Thyroid gland (tissue), 4 donors: Measurements from ENCODE around the gene FCRL4. TPM values are rescaled to one million over a fixed set of nuclear protein-coding genes. Genes with fewer than 3 reads are reported as not detected.

ENCODE experiments used
- DNase-seq, 2 donors: peaks; one replicate each; pipeline ENCODE4 v3.0.0-alpha.2; 2019
- H3K27ac ChIP-seq, 3 donors: fragments of 200-600 bp; sonication (generic); 1 replicate in 2 of 3; 2 replicates in 1 of 3; pipeline ENCODE4 v1.5.1; 2016 to 2019; ENCODE audit warnings: mild to moderate bottlenecking in 1 of 3, moderate library complexity in 1 of 3
- H3K27me3 ChIP-seq: fragments of 200-600 bp; sonication (generic); one replicate; pipeline ENCODE4 v1.5.1; 2019
- H3K36me3 ChIP-seq, 2 donors: fragments of 200-600 bp; sonication (generic); one replicate each; pipeline ENCODE4 v1.5.1; 2016 to 2019
- H3K4me1 ChIP-seq, 2 donors: fragments of 200-600 bp; sonication (generic); one replicate each; pipeline ENCODE4 v1.5.1; 2017 to 2019
- H3K4me3 ChIP-seq, 3 donors: fragments of 200-600 bp; sonication (generic); replicated peaks in 1 of 3; 1 replicate in 2 of 3; 2 replicates in 1 of 3; pipeline ENCODE4 v1.5.1; 2016; ENCODE audit warnings: mild to moderate bottlenecking in 1 of 3
- H3K9me3 ChIP-seq: fragments of 200-600 bp; sonication (generic); one replicate; pipeline ENCODE4 v1.5.1; 2017
- CTCF ChIP-seq, 6 experiments: fragments of 200-600 bp in 3 of 6; fragments of 450-650 bp in 3 of 6; sonication (generic) in 3 of 6; IDR thresholded peaks; one replicate each; pipeline ENCODE4 v1.5.1; 2016 to 2019; ENCODE audit warnings: antibody characterized with exemption in 6 of 6, mild to moderate bottlenecking in 2 of 6, inconsistent platforms in 1 of 6, moderate library complexity in 1 of 6
- POLR2A ChIP-seq, 2 donors: fragments of 450-650 bp; IDR thresholded peaks; one replicate each; pipeline ENCODE4 v1.6.1; 2017; ENCODE audit warnings: antibody characterized with exemption in 2 of 2, mild to moderate bottlenecking in 2 of 2, moderate library complexity in 1 of 2
- whole genome bisulfite sequencing, 2 donors: methylation state at CpG; one replicate each; pipeline ENCODE4 v1.1.5; 2017; 5-methylcytosine and 5-hydroxymethylcytosine counted together
- intact Hi-C: fragments of 100-400 bp; cut with DNase I; formaldehyde crosslinking; loops from one replicate; pipeline ENCODE4 v1.15.1; 2023
- total RNA-seq, 4 donors: library from RNA; depleted of rRNA; stranded (reverse); fragments of >200 nt; gene quantifications; one replicate each; pipeline ENCODE4 v1.2.3, GENCODE V29; 2016

Gene FCRL4
- total RNA-seq, 4 donors from 2014 or later: not detected

DNA sequence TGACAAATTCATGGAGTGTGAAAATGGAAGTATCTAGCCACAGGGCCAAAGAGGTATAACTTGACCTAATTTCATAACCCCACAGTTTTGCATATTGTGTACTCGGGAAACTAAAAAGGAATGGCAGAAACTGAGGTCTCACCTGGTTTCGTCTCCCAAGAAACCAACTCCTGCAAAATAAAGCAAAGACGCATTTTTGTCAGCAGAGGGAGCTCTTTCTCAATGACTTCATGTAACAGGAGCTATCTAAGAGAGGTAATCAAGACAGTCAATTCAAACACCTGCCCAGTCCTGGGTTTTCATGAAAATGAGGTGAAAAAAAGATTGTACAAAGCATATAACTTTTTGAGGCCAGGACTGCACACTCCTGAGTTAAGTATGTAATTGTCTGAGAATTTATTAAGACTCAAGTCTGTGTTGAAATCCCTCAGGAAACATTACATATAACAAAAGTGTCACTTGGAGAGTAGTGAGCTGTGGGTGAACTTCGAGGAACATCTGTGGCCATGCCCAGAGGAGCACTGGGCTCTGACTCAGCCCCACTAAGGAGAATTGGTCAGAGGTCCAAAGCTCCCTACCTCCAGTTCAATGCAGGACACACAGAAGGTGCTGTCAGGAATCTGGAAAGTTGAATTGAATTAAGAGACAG is 17.6 kb downstream of the FCRL4 start:
- WGBS, 2 donors: 7 to 10% methylated on average over 4 of the region's 4 CpGs
- no peaks in the 10 kb centered on the region for H3K36me3 ChIP-seq
- DNase-seq: peak; percentile 19 to 22
- intact Hi-C loops: loop anchor here (10.0 kb wide), 1 partner anchor 114 kb away; no protein-coding TSS in a partner anchor
- TF ChIP-seq CTCF (IDR thresholded peaks at IDR 0.05): peak in 5 of 6 experiments; percentile 57 to 77 (median 72)
- TF ChIP-seq POLR2A (IDR thresholded peaks at IDR 0.05): no peak
- no peaks in the 10 kb centered on the region for H3K4me1 ChIP-seq
- H3K27me3 ChIP-seq: no peaks in the 10 kb centered on the region
- no peak overlapping the region for H3K27ac ChIP-seq
- H3K4me3 ChIP-seq: no peak overlapping the region
- no peaks in the 10 kb centered on the region for H3K9me3 ChIP-seq

GRCh38 chr1:157577420-157577819 is 20.5 kb downstream of the FCRL4 start:
- intact Hi-C loops: no loop called here

GRCh38 chr1:157575744-157576143 is 22.1 kb downstream of the FCRL4 start:
- Histone ChIP-seq H3K9me3 (no peaks in the 10 kb centered on the region), H3K36me3 (no peaks in the 10 kb centered on the region), H3K4me3 (no peak overlapping the region), H3K27ac (no peak overlapping the region), H3K4me1 (no peaks in the 10 kb centered on the region), H3K27me3 (no peaks in the 10 kb centered on the region)
- no peak for DNase-seq
- intact Hi-C loops: no loop called here
- WGBS, 2 donors: 57 to 66% methylated on average over 2 of the region's 2 CpGs
- TF ChIP-seq POLR2A (IDR thresholded peaks at IDR 0.05): no peak
- no peak for TF ChIP-seq CTCF (IDR thresholded peaks at IDR 0.05)

More at GRCh38 chr1:157577420-157577819, 20.5 kb downstream of the FCRL4 start:
- TF ChIP-seq POLR2A (IDR thresholded peaks at IDR 0.05): no peak
- no peak for TF ChIP-seq CTCF (IDR thresholded peaks at IDR 0.05)
- no peaks in the 10 kb centered on the region for H3K36me3 ChIP-seq
- no peaks in the 10 kb centered on the region for H3K4me1 ChIP-seq
- WGBS, 2 donors: 79 to 81% methylated on average over 3 of the region's 3 CpGs
- no peaks in the 10 kb centered on the region for H3K9me3 ChIP-seq
- no peak overlapping the region for H3K4me3 ChIP-seq
- no peaks in the 10 kb centered on the region for H3K27me3 ChIP-seq
- no peak overlapping the region for H3K27ac ChIP-seq
- no peak for DNase-seq

- Histone ChIP-seq H3K4me3 (no peak overlapping the region), H3K4me1 (no peaks in the 10 kb centered on the region), H3K36me3 (no peaks in the 10 kb centered on the region), H3K27me3 (no peaks in the 10 kb centered on the region), H3K9me3 (no peaks in the 10 kb centered on the region), H3K27ac (no peak overlapping the region)
- WGBS, 2 donors: 74 to 93% methylated on average over 1 of the region's 1 CpG
- DNase-seq: no peak
- no peak for TF ChIP-seq POLR2A (IDR thresholded peaks at IDR 0.05)
- no peak for TF ChIP-seq CTCF (IDR thresholded peaks at IDR 0.05)
- intact Hi-C loops: no loop called here
Measured at GRCh38 chr1:157574836-157575235, 23.0 kb downstream of the FCRL4 start.

GRCh38 chr1:157566484-157567300 is 31.2 kb downstream of the FCRL4 start:
- WGBS, 2 donors: 88 to 91% methylated on average over 14 of the region's 14 CpGs
- H3K27ac ChIP-seq: no peak overlapping the region
- H3K4me1 ChIP-seq: no peaks in the 10 kb centered on the region
- no peaks in the 10 kb centered on the region for H3K36me3 ChIP-seq
- DNase-seq: no peak
- intact Hi-C loops: no loop called here
- H3K9me3 ChIP-seq: no peaks in the 10 kb centered on the region
- H3K27me3 ChIP-seq: no peaks in the 10 kb centered on the region
- H3K4me3 ChIP-seq: no peak overlapping the region
- TF ChIP-seq POLR2A (IDR thresholded peaks at IDR 0.05) (no peak), CTCF (IDR thresholded peaks at IDR 0.05) (no peak)
